NCI-H2029 treated with DMSO at 0.1 percent for 48 hours (cell line): ENCODE results near the gene GPR18.
"Not testable (repeated sequence)": the region's sequence is repeated elsewhere in the genome, so short reads cannot be mapped to it uniquely, and the experiment has no call there.

Experiments used
- DNase-seq: peaks from one replicate; lab custom pipeline; 2025; lab: John Stamatoyannopoulos, UW

Gene GPR18

GRCh38 chr13:99228737-99229691 lies 29.2 kb downstream of the GPR18 start:
- DNase-seq: no peak

DNA sequence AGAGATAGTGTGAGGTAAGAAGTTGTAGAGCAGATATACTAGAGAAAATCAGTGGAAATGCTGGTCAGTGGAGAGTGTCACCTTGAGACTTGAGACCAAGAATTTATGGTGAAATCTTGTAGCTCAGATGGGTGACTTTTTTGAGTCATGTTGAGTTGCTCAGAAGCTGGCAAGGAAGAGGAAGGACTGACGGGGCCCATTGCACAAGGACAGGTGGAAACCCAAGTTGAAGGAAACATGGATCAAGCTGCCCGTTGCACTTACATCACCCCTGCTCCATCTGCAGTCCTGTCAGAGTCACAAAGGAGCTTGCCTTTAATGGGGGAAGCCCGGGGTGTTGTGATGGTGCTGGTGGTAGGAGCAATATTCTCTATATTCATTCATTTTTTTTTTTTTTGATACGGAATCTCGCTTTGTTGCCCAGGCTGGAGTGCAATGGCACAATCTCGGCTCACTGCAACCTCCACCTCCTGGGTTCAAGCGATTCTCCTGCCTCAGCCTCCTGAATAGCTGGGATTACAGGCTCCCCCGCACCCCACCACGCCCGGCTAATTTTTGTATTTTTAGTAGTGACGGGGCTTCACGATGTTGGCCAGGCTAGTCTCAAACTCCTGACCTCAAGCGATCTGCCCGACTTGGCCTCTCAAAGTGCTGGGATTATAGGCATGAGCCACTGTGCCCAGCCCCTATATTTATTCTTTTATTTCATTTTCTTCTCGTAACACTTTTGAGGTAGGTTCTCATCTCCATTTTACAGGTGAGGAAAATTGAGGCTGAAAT lies 30.1 kb downstream of the GPR18 start:
- DNase-seq: no peak

DNA sequence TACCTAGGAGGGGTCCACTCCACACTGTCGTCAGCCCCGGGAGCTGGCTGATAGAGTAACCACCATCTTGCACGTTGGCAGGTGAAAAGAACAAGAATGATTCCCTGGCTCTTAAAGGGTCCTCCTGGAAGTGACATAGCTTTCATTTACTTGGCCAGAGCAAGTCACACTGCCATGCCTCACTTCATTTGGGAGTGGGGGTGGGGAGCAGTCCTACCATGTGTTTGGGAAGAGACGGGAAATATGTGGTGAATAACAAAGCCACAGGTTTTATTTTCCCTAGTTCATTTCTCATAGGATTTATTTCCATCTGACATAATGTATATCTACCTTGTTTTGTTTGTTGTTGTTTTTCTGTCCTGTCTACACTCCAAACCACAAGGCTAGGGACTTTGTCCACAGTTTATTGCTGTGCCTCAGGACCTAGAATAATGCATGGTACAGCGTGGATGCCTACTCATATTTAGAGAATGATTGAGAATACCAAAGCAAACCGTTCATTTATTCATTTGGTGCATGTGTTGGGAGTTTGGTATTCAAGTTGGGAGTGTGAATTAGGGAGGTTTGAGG lies 30.8 kb downstream of the GPR18 start:
- no peak for DNase-seq

GRCh38 chr13:99226513-99226912 lies 31.7 kb downstream of the GPR18 start:
- no peak for DNase-seq

DNA sequence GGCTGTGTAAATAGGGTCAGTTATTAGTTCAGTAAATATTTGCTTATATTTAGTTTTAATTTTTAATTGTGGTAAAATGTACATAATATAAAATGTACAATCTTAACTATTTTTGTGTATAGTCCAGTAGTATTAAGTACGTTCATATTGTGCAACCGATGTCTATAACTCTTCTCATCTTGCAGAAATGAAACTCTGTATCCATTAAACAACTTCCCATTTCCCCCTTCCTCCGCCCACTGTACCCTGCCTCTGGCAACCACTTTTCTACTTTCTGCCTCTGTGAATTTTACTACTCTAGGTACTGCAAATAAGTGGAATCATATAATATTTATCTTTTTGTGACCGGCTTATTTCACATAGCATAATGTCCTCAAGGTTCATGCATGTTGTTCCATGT lies 33.1 kb downstream of the GPR18 start:
- no peak for DNase-seq

- DNase-seq: no peak
These were observed 34.2 kb downstream of the GPR18 start for GRCh38 chr13:99224021-99224420.

- DNase-seq: no peak
These were observed 34.6 kb downstream of the GPR18 start for GRCh38 chr13:99223587-99223986.

- no peak for DNase-seq
These were observed 36.5 kb downstream of the GPR18 start for GRCh38 chr13:99221567-99222239.

- no peak for DNase-seq
These were observed 37.8 kb downstream of the GPR18 start for GRCh38 chr13:99220199-99220935.

DNA sequence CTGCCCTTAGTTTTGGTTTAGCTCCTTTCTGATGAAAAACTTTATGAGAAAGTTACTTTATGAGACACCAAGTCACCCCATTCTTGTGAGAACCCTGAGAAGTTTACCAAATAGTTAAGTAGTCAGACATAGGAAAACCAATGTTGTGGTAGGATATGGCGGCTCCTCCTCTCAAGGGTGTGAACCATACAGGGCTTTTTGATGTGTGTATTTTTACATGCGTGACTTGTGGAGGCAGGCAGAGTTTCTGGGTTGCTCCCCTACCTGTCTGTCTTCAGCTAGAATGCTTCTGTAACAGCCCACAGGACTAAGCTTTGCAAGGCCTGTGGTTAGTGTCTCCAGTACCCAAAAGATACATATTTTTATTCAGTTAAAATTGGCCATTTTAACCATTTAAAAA lies 39.2 kb downstream of the GPR18 start:
- no peak for DNase-seq

DNA sequence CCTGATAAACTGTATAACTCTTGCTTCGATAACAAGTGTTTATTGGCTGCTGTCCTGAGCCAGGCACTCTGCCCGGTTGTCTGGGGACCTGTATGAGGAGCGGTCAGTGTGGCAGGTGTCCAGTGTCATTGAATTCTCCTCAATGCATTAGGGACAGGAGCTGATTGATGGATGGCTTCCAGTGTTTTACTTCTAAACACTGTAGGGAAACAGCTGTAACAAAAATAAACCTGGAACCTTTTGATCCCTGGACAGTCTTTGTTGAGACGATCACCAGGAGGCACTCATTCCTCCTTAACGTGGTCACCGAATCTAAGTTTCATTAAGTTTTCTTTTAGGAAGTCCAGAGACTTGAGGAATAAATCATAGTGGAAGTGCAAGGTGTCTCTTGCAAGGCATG lies 39.6 kb downstream of the GPR18 start:
- DNase-seq: no peak

DNA sequence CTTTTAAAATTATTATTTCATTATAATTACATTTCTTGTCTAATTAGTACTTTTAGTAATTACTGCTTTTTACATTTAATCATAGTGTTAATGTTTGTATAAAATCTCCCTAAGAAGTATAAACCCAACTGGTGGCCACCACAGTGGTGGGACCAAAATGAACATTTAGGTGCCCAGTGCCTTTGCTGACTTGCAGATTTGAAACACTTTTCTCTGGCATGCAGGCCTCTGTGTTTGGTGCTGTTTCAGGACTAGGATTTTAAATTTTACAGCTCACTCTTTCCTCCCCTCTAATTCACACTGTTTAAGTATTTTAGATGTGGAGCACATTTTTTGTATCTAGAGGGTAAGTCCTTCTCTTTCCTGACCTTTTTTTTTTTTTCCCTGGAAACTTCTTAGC lies 40.1 kb downstream of the GPR18 start:
- no peak for DNase-seq

DNA sequence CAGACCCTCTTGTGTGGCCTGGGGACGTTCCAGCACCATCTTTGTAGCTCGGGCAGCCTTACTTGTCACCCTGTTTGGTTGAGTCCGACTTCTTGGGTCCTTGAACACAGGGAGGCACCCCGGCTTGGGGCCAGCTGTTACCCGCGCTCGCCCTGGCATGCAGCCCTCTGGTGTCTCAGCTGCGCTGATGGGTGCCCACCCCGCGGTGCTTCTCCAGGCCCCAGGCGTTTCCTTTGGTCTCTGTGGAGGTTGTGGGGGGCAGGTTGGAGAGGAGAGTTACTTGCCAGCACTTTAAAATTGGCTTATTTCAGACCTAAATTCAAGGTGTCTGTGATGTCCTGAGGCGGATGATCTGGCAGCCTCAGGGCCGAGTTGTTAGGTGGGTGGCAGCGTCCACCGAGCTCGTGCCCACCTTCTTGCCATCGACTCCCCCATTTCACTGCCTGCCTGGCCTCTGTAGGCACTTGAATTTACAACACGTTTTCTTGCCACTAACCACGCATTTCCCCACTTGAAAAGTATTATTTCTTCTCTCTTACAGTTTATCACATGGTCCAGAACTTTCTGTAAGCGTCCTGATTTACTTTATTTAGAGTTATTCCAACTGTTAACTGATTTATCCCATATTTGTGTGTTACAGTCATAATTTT lies 40.6 kb downstream of the GPR18 start:
- no peak for DNase-seq

DNA sequence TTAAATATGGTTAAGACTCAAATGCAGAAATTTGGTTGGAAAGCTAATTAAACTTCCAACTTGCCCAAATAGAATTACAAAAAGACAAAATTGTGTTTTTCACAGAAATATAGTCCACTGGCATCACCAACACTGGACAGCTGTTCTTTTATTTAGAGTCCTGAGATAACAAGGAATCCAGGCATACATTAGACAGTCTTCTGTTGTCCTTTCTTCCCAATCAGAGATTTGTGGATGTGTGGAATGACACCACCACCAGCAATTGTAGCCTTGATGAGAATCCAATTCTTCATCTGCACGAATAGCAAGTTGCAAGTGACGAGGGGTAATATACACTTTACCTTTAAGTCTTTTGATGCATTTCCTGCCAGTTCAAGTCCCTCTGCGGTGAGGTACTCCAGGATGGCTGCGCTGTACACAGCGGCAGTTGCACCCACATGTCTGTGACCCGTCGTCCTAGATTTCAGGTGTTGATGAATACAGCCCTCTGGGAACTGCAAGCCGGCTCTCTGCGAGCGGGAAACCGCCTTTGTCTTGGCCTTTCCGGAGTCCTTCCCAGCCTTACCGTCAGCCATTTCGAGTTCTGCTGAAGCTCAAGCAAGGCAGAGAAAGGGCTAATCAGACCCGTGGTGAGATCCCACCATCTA lies 42.9 kb downstream of the GPR18 start:
- DNase-seq: no peak

- DNase-seq: no peak
These were observed 43.4 kb downstream of the GPR18 start for GRCh38 chr13:99214731-99215130.

- no peak for DNase-seq
These were observed 43.9 kb downstream of the GPR18 start for GRCh38 chr13:99214232-99214631.

DNA sequence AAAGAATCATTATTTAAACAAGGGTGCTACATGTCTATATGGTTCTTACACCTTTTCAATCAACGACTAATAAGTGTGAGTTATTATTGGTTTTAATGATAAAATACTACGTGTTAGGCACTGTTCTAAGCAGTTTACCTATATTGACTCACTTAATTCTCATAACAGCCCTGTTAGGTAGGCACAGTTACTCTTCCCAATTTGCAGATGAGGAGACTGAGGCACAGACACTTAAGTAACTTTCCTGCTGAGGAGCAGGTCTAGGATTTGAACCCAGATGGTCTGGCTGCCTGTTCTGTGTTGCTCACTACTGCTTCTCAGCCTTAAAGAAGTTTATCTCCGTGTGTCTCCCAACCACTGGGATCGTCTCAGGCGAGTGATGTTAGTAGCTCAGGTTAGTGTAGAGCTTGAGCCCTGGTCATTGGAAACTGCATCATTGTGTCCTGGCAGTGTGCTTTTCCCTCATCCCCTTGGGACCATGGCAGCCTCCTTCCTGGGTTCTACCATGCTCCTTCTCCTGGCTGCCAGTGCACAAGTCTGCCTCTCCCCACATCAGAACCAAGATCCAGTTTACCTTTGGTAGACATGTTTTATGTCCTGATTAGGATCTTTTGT lies 46.7 kb downstream of the GPR18 start:
- DNase-seq: no peak

- not testable (repeated sequence) for DNase-seq
These were observed 47.6 kb downstream of the GPR18 start for GRCh38 chr13:99210627-99211026.

GRCh38 chr13:99208845-99209527 lies 49.2 kb downstream of the GPR18 start:
- DNase-seq: no peak
